Loucy (cell line): ENCODE results near the gene OLFM1.

Experiments
- EZH2phosphoT487 ChIP-seq: fragments of 200-600 bp; IDR thresholded peaks from 2 replicates; pipeline ENCODE4 v1.6.1; 2018; ENCODE audit warnings: antibody characterized with exemption, mild to moderate bottlenecking, moderate library complexity, borderline replicate concordance
- TF ChIP-seq, protein P1 (sequence below): fragments of 200-600 bp; sonication (generic); conservative IDR thresholded peaks from 2 replicates; pipeline ENCODE4 v1.5.1; 2014; ENCODE audit warnings: mild to moderate bottlenecking, antibody characterized with exemption, low read length

DNA sequence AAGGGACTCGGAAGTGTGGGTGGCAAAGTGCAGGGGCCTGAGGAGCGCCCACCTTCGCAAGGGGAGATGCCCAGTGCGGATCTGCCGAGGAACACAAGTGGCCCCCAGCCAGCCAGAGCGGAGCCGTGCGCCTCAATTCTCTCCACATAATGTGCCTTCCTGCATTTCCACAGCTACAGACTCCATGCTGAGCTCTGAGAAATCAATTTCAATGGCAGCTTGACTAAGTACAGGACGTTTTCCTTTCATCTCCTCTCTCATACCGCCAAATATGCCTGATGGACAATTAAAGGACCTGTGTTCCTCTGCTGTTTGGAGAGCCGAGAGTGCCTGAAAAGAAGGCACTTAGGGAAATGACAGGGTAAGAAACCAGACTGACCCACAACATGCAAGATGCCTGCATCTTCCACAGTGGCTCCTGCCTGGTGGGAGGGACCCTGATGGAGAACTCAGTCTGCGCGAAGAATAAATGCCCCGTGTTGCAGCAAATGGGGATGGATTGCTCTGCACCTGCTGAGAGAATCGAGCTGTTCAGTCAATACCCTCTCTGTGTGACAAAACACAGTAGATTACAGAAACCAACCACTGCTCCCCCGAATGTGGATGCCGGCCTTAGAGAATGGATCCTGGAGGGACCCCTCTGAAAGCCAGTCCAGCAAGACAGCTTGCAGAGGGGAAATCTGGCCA lies 38.6 kb upstream of the OLFM1 start:
- TF ChIP-seq, protein P1, sequence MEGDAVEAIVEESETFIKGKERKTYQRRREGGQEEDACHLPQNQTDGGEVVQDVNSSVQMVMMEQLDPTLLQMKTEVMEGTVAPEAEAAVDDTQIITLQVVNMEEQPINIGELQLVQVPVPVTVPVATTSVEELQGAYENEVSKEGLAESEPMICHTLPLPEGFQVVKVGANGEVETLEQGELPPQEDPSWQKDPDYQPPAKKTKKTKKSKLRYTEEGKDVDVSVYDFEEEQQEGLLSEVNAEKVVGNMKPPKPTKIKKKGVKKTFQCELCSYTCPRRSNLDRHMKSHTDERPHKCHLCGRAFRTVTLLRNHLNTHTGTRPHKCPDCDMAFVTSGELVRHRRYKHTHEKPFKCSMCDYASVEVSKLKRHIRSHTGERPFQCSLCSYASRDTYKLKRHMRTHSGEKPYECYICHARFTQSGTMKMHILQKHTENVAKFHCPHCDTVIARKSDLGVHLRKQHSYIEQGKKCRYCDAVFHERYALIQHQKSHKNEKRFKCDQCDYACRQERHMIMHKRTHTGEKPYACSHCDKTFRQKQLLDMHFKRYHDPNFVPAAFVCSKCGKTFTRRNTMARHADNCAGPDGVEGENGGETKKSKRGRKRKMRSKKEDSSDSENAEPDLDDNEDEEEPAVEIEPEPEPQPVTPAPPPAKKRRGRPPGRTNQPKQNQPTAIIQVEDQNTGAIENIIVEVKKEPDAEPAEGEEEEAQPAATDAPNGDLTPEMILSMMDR, result no peak
- no peak for TF ChIP-seq EZH2phosphoT487
